HCT116 (cell line): ENCODE results near the gene RNF146. TPM values are rescaled to one million over a fixed set of nuclear protein-coding genes. Genes with fewer than 3 reads are reported as not detected.

Experiments used
- ATAC-seq: fragments of 200-7000 bp; cut with Tn5 transposase; 2 replicates; pipeline ENCODE4 v1.9.1; 2020; ENCODE audit warnings: mild to moderate bottlenecking, moderate library complexity
- BruUV-seq: library from RNA; stranded (reverse); fragments of 400-500 nt; replicated peaks from 2 replicates; lab custom pipeline; 2021; lab: Mats Ljungman, UMichigan
- CTCF ChIA-PET: fragments of 300-600 bp; sonication (Branson Sonifier 250); formaldehyde crosslinking; loops from one replicate; lab custom pipeline; 2021; ENCODE audit warnings: antibody characterized with exemption; lab: Charles Lee
- POLR2A ChIA-PET: fragments of 300-600, 350-600 bp; sonication (Branson Sonifier 250); formaldehyde crosslinking; loops from one replicate; lab custom pipeline; 2021; ENCODE audit warnings: antibody characterized with exemption; lab: Charles Lee
- RAD21 ChIA-PET, 2 experiments: fragments of 300-600 bp; sonication (Branson Sonifier 250); formaldehyde crosslinking; loops; one replicate each; lab custom pipeline; 2023; ENCODE audit warnings: low total read pairs in 2 of 2; ENCODE audit not compliant: uncharacterized antibody in 2 of 2, unreplicated experiment in 2 of 2, low non-redundant PET in 1 of 2; lab: Charles Lee
- DNase-seq: peaks from one replicate; pipeline ENCODE4 v3.0.0-alpha.2; 2010; ENCODE audit warnings: low read depth, low spot score
- H2AFZ ChIP-seq: fragments of 200-600 bp; shearing (Covaris generic), sonication (generic); 2 replicates; pipeline ENCODE4 v1.6.1; 2017; ENCODE audit warnings: low read depth, mixed run types, mixed read lengths, antibody characterized with exemption, low read length; ENCODE audit not compliant: poor library complexity, severe bottlenecking
- H3K27ac ChIP-seq: 2 replicates; pipeline ENCODE4 v1.5.1; 2012; ENCODE audit warnings: low read depth, low read length
- H3K27me3 ChIP-seq: fragments of 200-600 bp; sonication (generic); 2 replicates; pipeline ENCODE4 v1.6.1; 2016; ENCODE audit warnings: mixed run types, low read length, mixed read lengths; ENCODE audit not compliant: insufficient read depth
- H3K36me3 ChIP-seq, 2 experiments: fragments of 200-500 bp in 1 of 2; fragments of 200-600 bp in 1 of 2; sonication (Bioruptor generic) in 1 of 2; sonication (generic) in 1 of 2; 2 replicates each; pipeline versions ENCODE4 v1.5.1 to v1.6.1; 2014 to 2016; ENCODE audit warnings: low read length in 2 of 2, inconsistent platforms in 1 of 2, mixed read lengths in 1 of 2, mixed run types in 1 of 2; ENCODE audit not compliant: insufficient read depth in 2 of 2, control insufficient read depth in 1 of 2
- H3K4me1 ChIP-seq, 2 experiments: fragments of 200-600 bp in 1 of 2; sonication (generic) in 1 of 2; 2 replicates each; pipeline versions ENCODE4 v1.5.1 to v1.6.1; 2012 to 2017; ENCODE audit warnings: low read length in 2 of 2, inconsistent platforms in 1 of 2, mild to moderate bottlenecking in 1 of 2, mixed read lengths in 1 of 2, mixed run types in 1 of 2, moderate library complexity in 1 of 2; ENCODE audit not compliant: insufficient read depth in 2 of 2, control insufficient read depth in 1 of 2
- H3K4me2 ChIP-seq: fragments of 200-600 bp; sonication (generic); 2 replicates; pipeline ENCODE4 v1.6.1; 2017; ENCODE audit warnings: mixed run types, low read length, mixed read lengths
- H3K4me3 ChIP-seq, 2 experiments: fragments of 200-600 bp in 1 of 2; sonication (generic) in 1 of 2; replicated peaks in 1 of 2; 2 replicates each; pipeline ENCODE4 v1.5.1; 2011 to 2016; ENCODE audit warnings: low read length in 2 of 2, control low read depth in 1 of 2, low read depth in 1 of 2, mild to moderate bottlenecking in 1 of 2, mixed read lengths in 1 of 2, mixed run types in 1 of 2
- H3K79me2 ChIP-seq: fragments of 200-600 bp; sonication (generic); 2 replicates; pipeline ENCODE4 v1.6.1; 2017; ENCODE audit warnings: mild to moderate bottlenecking, mixed run types, low read length, moderate library complexity, mixed read lengths; ENCODE audit not compliant: insufficient read depth
- H3K9ac ChIP-seq: fragments of 200-600 bp; sonication (generic); 2 replicates; pipeline ENCODE4 v1.6.1; 2016; ENCODE audit warnings: low read length, mixed read lengths
- H3K9me2 ChIP-seq: fragments of 200-600 bp; sonication (generic), shearing (Covaris generic); 2 replicates; pipeline ENCODE4 v1.6.1; 2017; ENCODE audit warnings: mixed run types, mild to moderate bottlenecking, moderate library complexity; ENCODE audit not compliant: insufficient read depth
- H3K9me3 ChIP-seq, 2 experiments: fragments of 200-500 bp in 1 of 2; fragments of 200-600 bp in 1 of 2; sonication (Bioruptor generic) in 1 of 2; sonication (generic) in 1 of 2; 2 replicates each; pipeline ENCODE4 v1.6.1; 2014 to 2017; ENCODE audit warnings: low read length in 2 of 2, mixed read lengths in 2 of 2, inconsistent platforms in 1 of 2, low read depth in 1 of 2, mild to moderate bottlenecking in 1 of 2, mixed run types in 1 of 2, moderate library complexity in 1 of 2; ENCODE audit not compliant: control insufficient read depth in 1 of 2, insufficient read depth in 1 of 2
- H4K20me1 ChIP-seq: fragments of 200-600 bp; sonication (generic), shearing (Covaris generic); 2 replicates; pipeline ENCODE4 v1.6.1; 2017; ENCODE audit warnings: mixed run types, mild to moderate bottlenecking, moderate library complexity; ENCODE audit not compliant: insufficient read depth
- CBX3 ChIP-seq: IDR thresholded peaks from 2 replicates; pipeline ENCODE4 v1.6.1; 2012; ENCODE audit warnings: low read depth
- CEBPB ChIP-seq: IDR thresholded peaks from 2 replicates; pipeline ENCODE4 v1.6.1; 2012; ENCODE audit warnings: low read depth
- EGR1 ChIP-seq: IDR thresholded peaks from 2 replicates; pipeline ENCODE4 v1.6.1; 2012; ENCODE audit warnings: low read depth
- ELF1 ChIP-seq: IDR thresholded peaks from 2 replicates; pipeline ENCODE4 v1.6.1; 2012; ENCODE audit warnings: low read depth, borderline replicate concordance
- POLR2A ChIP-seq: IDR thresholded peaks from 2 replicates; pipeline ENCODE4 v1.7.0; 2011; ENCODE audit warnings: borderline replicate concordance; ENCODE audit not compliant: insufficient read depth, insufficient read length; ENCODE audit errors: extremely low read depth
- TCF7L2 ChIP-seq: IDR thresholded peaks from 2 replicates; pipeline ENCODE4 v1.7.0; 2011; ENCODE audit warnings: borderline replicate concordance, inconsistent platforms; ENCODE audit not compliant: insufficient read depth, insufficient read length; ENCODE audit errors: extremely low read depth
- YY1 ChIP-seq: IDR thresholded peaks from 2 replicates; pipeline ENCODE4 v1.6.1; 2011; ENCODE audit warnings: low read length, low read depth, moderate library complexity, mild to moderate bottlenecking; ENCODE audit not compliant: insufficient replicate concordance; ENCODE audit errors: extremely low read depth
- intact Hi-C: fragments of 100-400 bp; cut with micrococcal nuclease; formaldehyde crosslinking; loops from 2 replicates; pipeline ENCODE4 v1.10.0; 2022
- total RNA-seq: library from RNA; stranded (reverse); gene quantifications from one replicate; pipeline ENCODE4 v1.2.1, GENCODE V29; 2021; ENCODE audit not compliant: unreplicated experiment

Gene RNF146
- total RNA-seq, 1 experiment from 2014 or later, result 17.6 TPM

GRCh38 chr6:127255286-127255685, 11.4 kb upstream of the RNF146 start:
- BruUV-seq, result no TSS peak
- POLR2A ChIA-PET, result no interaction called here
- no peak overlapping the region for H2AFZ ChIP-seq
- H3K36me3 ChIP-seq, result no peaks in the 10 kb centered on the region
- no peak for DNase-seq
- no peak for ATAC-seq
- no peaks in the 10 kb centered on the region for H3K9me3 ChIP-seq
- no peaks in the 10 kb centered on the region for H3K9me2 ChIP-seq
- CTCF ChIA-PET, result interaction anchor here (2.0 kb wide), 1 partner anchor 11 kb away, joined by 9 read pairs; the partner anchor contains the start of gene RNF146
- intact Hi-C loops, result no loop called here
- no peaks in the 10 kb centered on the region for H4K20me1 ChIP-seq
- H3K27ac ChIP-seq, result no peak overlapping the region
- H3K9ac ChIP-seq, result no peak overlapping the region
- RAD21 ChIA-PET, result no interaction called here
- H3K27me3 ChIP-seq, result no peaks in the 10 kb centered on the region
- H3K4me2 ChIP-seq, result no peak overlapping the region
- TF ChIP-seq YY1, result no peak
- TF ChIP-seq POLR2A, result no peak
- no peaks in the 10 kb centered on the region for H3K4me1 ChIP-seq
- H3K4me3 ChIP-seq, result no peak overlapping the region
- H3K79me2 ChIP-seq, result no peaks in the 10 kb centered on the region

GRCh38 chr6:127262896-127263295, 3.8 kb upstream of the RNF146 start:
- no TSS peak for BruUV-seq
- no peaks in the 10 kb centered on the region for H3K9me2 ChIP-seq
- H3K9me3 ChIP-seq, result no peaks in the 10 kb centered on the region
- H3K4me1 ChIP-seq, result peaks cover 3 to 7% of the 10 kb centered on the region in 2 experiments; a peak in 2 of 4 replicates
- H3K27ac ChIP-seq, result no peak overlapping the region
- H3K79me2 ChIP-seq, result peaks cover 8% of the 10 kb centered on the region
- H3K4me3 ChIP-seq, result no peak overlapping the region
- intact Hi-C loops, result no loop called here
- H3K4me2 ChIP-seq, result no peak overlapping the region
- ChIA-PET POLR2A (no interaction called here), CTCF (no interaction called here), RAD21 (no interaction called here)
- H4K20me1 ChIP-seq, result no peaks in the 10 kb centered on the region
- H3K9ac ChIP-seq, result no peak overlapping the region
- no peak for ATAC-seq
- no peak overlapping the region for H2AFZ ChIP-seq
- H3K27me3 ChIP-seq, result no peaks in the 10 kb centered on the region
- no peak for DNase-seq
- H3K36me3 ChIP-seq, result no peaks in the 10 kb centered on the region
- TF ChIP-seq CBX3 (no peak), EGR1 (no peak), POLR2A (no peak), TCF7L2 (no peak), ELF1 (no peak), CEBPB (no peak)
